Mesenchymal stem cell (in vitro differentiated cells and primary cell): ENCODE measurements around the gene TMEM150A.

Source experiments
- DNase-seq: peaks from one replicate; pipeline ENCODE4 v3.0.0-alpha.2; 2013
- H2AFZ ChIP-seq: one replicate; pipeline ENCODE4 v1.6.1; 2013; ENCODE audit warnings: low read depth, mild to moderate bottlenecking, control low read depth, inconsistent platforms, low read length, moderate library complexity
- H2AK5ac ChIP-seq: 2 replicates; pipeline ENCODE4 v1.6.1; 2013; ENCODE audit warnings: low read length, moderate library complexity, mild to moderate bottlenecking, inconsistent platforms; ENCODE audit not compliant: severe bottlenecking
- H2BK120ac ChIP-seq: one replicate; pipeline ENCODE4 v1.6.1; 2013; ENCODE audit warnings: low read depth, mild to moderate bottlenecking, inconsistent platforms, low read length, moderate library complexity
- H2BK12ac ChIP-seq, 2 experiments: one replicate each; pipeline ENCODE4 v1.6.1; 2013; ENCODE audit warnings: inconsistent platforms in 2 of 2, low read length in 2 of 2, mild to moderate bottlenecking in 2 of 2, moderate library complexity in 2 of 2, control low read depth in 1 of 2
- H2BK15ac ChIP-seq: one replicate; pipeline ENCODE4 v1.6.1; 2013; ENCODE audit warnings: mild to moderate bottlenecking, low read depth, inconsistent platforms; ENCODE audit not compliant: poor library complexity, severe bottlenecking
- H2BK5ac ChIP-seq: 2 replicates; pipeline ENCODE4 v1.6.1; 2013; ENCODE audit warnings: low read depth, mild to moderate bottlenecking, low read length, control low read depth, inconsistent platforms; ENCODE audit not compliant: poor library complexity, severe bottlenecking
- H3K14ac ChIP-seq, 2 experiments: one replicate each; pipeline ENCODE4 v1.6.1; 2013; ENCODE audit warnings: inconsistent platforms in 2 of 2, low read length in 2 of 2, control low read depth in 1 of 2, mild to moderate bottlenecking in 1 of 2, moderate library complexity in 1 of 2
- H3K18ac ChIP-seq, 2 experiments: one replicate each; pipeline ENCODE4 v1.6.1; 2013; ENCODE audit warnings: inconsistent platforms in 2 of 2, low read length in 2 of 2, control low read depth in 1 of 2, low read depth in 1 of 2, mild to moderate bottlenecking in 1 of 2
- H3K23ac ChIP-seq, 2 experiments: one replicate each; pipeline ENCODE4 v1.6.1; 2013; ENCODE audit warnings: inconsistent platforms in 2 of 2, low read length in 2 of 2, mild to moderate bottlenecking in 2 of 2, moderate library complexity in 2 of 2, control low read depth in 1 of 2
- H3K27ac ChIP-seq: 2 replicates; pipeline ENCODE4 v1.5.1; 2013; ENCODE audit warnings: mild to moderate bottlenecking, moderate library complexity, low read length, control low read depth, inconsistent platforms; ENCODE audit not compliant: poor library complexity, severe bottlenecking
- H3K27me3 ChIP-seq, 2 experiments: 2 replicates each; pipeline versions ENCODE4 v1.6.1 to v1.7.0; 2013; ENCODE audit warnings: low read length in 2 of 2, mild to moderate bottlenecking in 2 of 2, moderate library complexity in 2 of 2, control low read depth in 1 of 2, inconsistent platforms in 1 of 2; ENCODE audit not compliant: control insufficient read depth in 1 of 2, insufficient read depth in 1 of 2
- H3K36me3 ChIP-seq, 2 experiments: 2 replicates each; pipeline versions ENCODE4 v1.6.1 to v1.7.0; 2013; ENCODE audit warnings: low read length in 2 of 2, control low read depth in 1 of 2, inconsistent platforms in 1 of 2, low read depth in 1 of 2, mild to moderate bottlenecking in 1 of 2; ENCODE audit not compliant: insufficient read depth in 2 of 2, control insufficient read depth in 1 of 2
- H3K4ac ChIP-seq, 2 experiments: one replicate each; pipeline ENCODE4 v1.6.1; 2013; ENCODE audit warnings: inconsistent platforms in 2 of 2, low read length in 2 of 2, mild to moderate bottlenecking in 2 of 2, moderate library complexity in 2 of 2, control low read depth in 1 of 2, low read depth in 1 of 2
- H3K4me1 ChIP-seq: 2 replicates; pipeline ENCODE4 v1.6.1; 2013; ENCODE audit warnings: low read depth, low read length, control low read depth; ENCODE audit not compliant: control insufficient read depth, insufficient read depth
- H3K4me2 ChIP-seq: 2 replicates; pipeline ENCODE4 v1.6.1; 2013; ENCODE audit warnings: low read length, mild to moderate bottlenecking, inconsistent platforms; ENCODE audit not compliant: poor library complexity, severe bottlenecking
- H3K4me3 ChIP-seq, 2 experiments: 2 replicates each; pipeline versions ENCODE4 v1.5.1 to v1.7.0; 2013; ENCODE audit warnings: low read length in 2 of 2, mild to moderate bottlenecking in 2 of 2, control low read depth in 1 of 2, low read depth in 1 of 2; ENCODE audit not compliant: insufficient read depth in 1 of 2
- H3K79me1 ChIP-seq: replicated peaks from 2 replicates; pipeline ENCODE4 v1.6.1; 2013; ENCODE audit warnings: mild to moderate bottlenecking, control low read depth, low read length, inconsistent platforms; ENCODE audit not compliant: poor library complexity, severe bottlenecking
- H3K9ac ChIP-seq: 2 replicates; pipeline ENCODE4 v1.7.0; 2013; ENCODE audit warnings: mild to moderate bottlenecking, low read length, moderate library complexity
- H3K9me3 ChIP-seq: 2 replicates; pipeline ENCODE4 v1.7.0; 2013; ENCODE audit warnings: mild to moderate bottlenecking, low read length; ENCODE audit not compliant: control insufficient read depth
- H4K8ac ChIP-seq: one replicate; pipeline ENCODE4 v1.6.1; 2013; ENCODE audit warnings: inconsistent platforms, mild to moderate bottlenecking, low read length, moderate library complexity
- H4K91ac ChIP-seq: one replicate; pipeline ENCODE4 v1.6.1; 2013; ENCODE audit warnings: mild to moderate bottlenecking, low read length, inconsistent platforms
- WGBS: methylation state at CpG from one replicate; pipeline ENCODE4 v1.1.7; 2013; ENCODE audit warnings: mixed read lengths; 5-methylcytosine and 5-hydroxymethylcytosine counted together

TMEM150A gene

DNA sequence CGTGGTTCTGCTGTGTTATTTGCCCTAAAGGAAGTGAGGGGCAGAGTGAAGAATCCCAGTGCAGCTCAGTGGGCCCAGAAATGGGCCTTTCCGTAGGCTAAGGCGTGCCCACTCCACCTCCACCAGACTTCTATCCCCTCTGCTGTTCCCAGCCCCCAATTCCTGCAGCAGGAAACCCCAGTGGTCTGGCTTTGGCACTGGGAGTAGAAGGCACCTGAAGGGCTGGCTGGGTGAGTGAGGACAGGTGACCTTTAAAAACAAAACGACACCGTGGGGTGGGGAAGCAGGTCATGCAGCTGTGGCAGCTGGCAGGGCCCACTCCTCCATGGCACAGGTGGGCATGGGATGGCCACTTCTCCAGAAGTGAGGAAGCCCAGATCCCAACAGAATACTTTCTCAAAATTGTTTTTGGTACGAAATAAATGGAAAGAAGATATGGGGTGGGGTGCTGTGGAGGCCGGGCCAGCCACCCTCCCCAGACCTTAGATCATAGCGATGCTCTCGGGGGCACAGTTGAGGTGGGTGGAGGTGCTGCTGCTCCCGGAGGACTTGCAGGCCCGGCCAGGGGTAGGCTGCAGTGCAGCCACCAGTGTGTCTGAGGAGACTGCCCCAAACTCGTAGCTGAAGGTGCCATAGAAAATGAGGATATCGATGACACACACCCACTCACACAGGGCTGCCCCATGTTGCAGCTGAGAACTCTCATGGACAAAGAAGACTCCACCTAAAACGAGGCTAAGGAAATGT lies 3.7 kb downstream of the TMEM150A start:
- Histone ChIP-seq H2AK5ac (no peak overlapping the region), H3K9ac (no peak overlapping the region), H4K8ac (no peak overlapping the region), H3K27me3 (no peaks in the 10 kb centered on the region), H2AFZ (no peak overlapping the region), H3K23ac (no peak overlapping the region), H3K14ac (no peak overlapping the region), H3K4me2 (no peak overlapping the region), H3K27ac (no peak overlapping the region), H3K36me3 (peaks cover 42 to 43% of the 10 kb centered on the region in 2 experiments), H2BK12ac (no peak overlapping the region), H3K79me1 (peaks cover 40% of the 10 kb centered on the region), H3K18ac (no peak overlapping the region), H2BK120ac (no peak overlapping the region), H4K91ac (no peak overlapping the region), H2BK5ac (no peak overlapping the region), H2BK15ac (no peak overlapping the region), H3K4me3 (no peak overlapping the region), H3K9me3 (no peaks in the 10 kb centered on the region), H3K4ac (no peak overlapping the region), H3K4me1 (peaks cover 34% of the 10 kb centered on the region)
- DNase-seq = no peak
- 96% methylated on average over 11 of the region's 14 CpGs for WGBS

DNA sequence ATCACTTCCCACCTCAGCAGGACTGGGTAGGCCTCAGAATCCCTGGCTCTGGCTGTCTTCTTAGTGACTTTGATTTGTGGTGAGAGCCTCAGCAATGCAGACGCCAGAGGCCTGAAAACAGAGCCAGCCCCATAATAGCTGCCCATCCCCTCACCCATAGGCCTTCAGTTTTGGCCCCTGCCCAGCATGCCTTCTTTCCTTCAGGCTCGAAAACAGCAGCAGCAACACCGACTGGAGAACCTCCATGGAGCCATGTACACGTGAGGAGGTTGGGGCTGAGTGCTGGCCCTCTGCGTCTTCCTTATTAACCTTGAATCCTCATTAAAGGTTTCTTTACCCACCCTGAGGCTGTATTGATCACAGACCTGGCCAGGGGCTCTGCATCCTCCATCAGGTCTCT lies 5.3 kb downstream of the TMEM150A start:
- WGBS = 83% methylated on average over 5 of the region's 5 CpGs

DNA sequence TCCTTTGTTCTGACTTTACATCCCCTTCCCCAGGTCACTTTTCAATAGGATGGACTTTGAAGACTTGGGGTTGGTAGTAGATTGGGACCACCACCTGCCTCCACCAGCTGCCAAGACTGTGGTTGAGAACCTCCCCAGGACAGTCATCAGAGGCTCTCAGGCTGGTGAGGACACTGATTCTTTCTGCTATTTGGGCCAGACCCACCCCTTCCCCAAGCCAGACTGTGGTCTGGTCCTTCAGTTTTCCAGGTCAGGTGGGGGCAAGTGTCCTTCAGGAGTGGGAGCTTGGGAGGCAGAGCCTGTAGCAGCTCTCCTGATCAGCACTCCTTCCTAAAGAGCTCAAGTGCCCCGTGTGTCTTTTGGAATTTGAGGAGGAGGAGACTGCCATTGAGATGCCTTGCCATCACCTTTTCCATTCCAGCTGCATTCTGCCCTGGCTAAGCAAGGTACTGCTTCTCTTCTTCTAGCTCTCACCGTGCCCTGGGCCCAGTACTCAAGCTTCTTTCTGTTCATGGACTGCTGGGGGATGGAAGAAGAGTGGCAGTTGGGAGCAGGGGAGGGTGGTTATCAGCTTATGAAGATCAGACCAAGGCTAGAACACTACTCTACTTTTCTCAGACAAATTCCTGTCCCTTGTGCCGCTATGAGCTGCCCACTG lies 5.9 kb downstream of the TMEM150A start:
- Histone ChIP-seq H3K27me3 (no peaks in the 10 kb centered on the region), H3K18ac (no peak overlapping the region), H2BK120ac (no peak overlapping the region), H3K4ac (no peak overlapping the region), H3K9me3 (no peaks in the 10 kb centered on the region), H4K8ac (no peak overlapping the region), H3K14ac (no peak overlapping the region), H3K9ac (peak overlapping the region; percentile 94), H2BK15ac (no peak overlapping the region), H3K4me2 (peak overlapping the region; percentile 74), H4K91ac (no peak overlapping the region), H3K4me3 (peak overlapping the region in 1 of 2 experiments; percentile 92), H3K4me1 (peaks cover 30% of the 10 kb centered on the region), H3K79me1 (peaks cover 36% of the 10 kb centered on the region), H2AK5ac (no peak overlapping the region), H2BK5ac (no peak overlapping the region), H2BK12ac (no peak overlapping the region), H3K27ac (no peak overlapping the region), H2AFZ (no peak overlapping the region), H3K23ac (no peak overlapping the region), H3K36me3 (peaks cover 48 to 50% of the 10 kb centered on the region in 2 experiments)
- DNase-seq = no peak
- WGBS = 65% methylated on average over 2 of the region's 3 CpGs

More for the DNA sequence above, 5.3 kb downstream of the TMEM150A start:
- no peak overlapping the region for H3K4ac ChIP-seq
- H3K4me3 ChIP-seq = peak overlapping the region in 1 of 2 experiments; percentile 92
- H2BK120ac ChIP-seq = no peak overlapping the region
- no peak overlapping the region for H3K27ac ChIP-seq
- H3K9me3 ChIP-seq = no peaks in the 10 kb centered on the region
- no peaks in the 10 kb centered on the region for H3K27me3 ChIP-seq
- no peak overlapping the region for H2BK5ac ChIP-seq
- peaks cover 40% of the 10 kb centered on the region for H3K79me1 ChIP-seq
- no peak overlapping the region for H3K4me2 ChIP-seq
- H2BK12ac ChIP-seq = no peak overlapping the region
- H4K91ac ChIP-seq = no peak overlapping the region
- no peak overlapping the region for H3K14ac ChIP-seq
- H3K18ac ChIP-seq = no peak overlapping the region
- H2BK15ac ChIP-seq = no peak overlapping the region
- H3K9ac ChIP-seq = peak overlapping the region; percentile 94
- no peak for DNase-seq
- H2AFZ ChIP-seq = no peak overlapping the region
- H2AK5ac ChIP-seq = no peak overlapping the region
- no peak overlapping the region for H3K23ac ChIP-seq
- H3K4me1 ChIP-seq = peaks cover 33% of the 10 kb centered on the region
- no peak overlapping the region for H4K8ac ChIP-seq
- H3K36me3 ChIP-seq = peaks cover 48 to 50% of the 10 kb centered on the region in 2 experiments

DNA sequence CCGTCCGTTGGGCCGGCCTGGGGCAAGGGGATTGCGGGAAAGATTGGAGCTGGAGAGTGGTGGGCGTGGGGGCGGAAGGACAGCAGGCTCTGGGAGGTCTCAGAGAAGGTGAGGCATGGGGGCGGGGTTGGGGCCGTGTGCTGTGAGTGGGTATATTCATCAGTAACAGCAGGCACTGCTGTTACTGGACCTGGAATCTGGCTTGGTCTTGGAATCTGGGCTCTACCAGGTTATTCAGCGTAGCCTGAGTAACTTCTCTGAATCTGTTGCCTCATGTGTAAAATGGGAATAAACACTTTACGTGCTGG lies 6.5 kb downstream of the TMEM150A start:
- no peaks in the 10 kb centered on the region for H3K27me3 ChIP-seq
- peak overlapping the region; percentile 41 for H4K8ac ChIP-seq
- peak overlapping the region; percentile 90 to 92 for H3K4me3 ChIP-seq
- no peak overlapping the region for H4K91ac ChIP-seq
- peak overlapping the region in 1 of 2 experiments; percentile 31 for H2BK12ac ChIP-seq
- peak overlapping the region; percentile 18 for H2AK5ac ChIP-seq
- peak overlapping the region; percentile 94 for H3K9ac ChIP-seq
- H3K4me2 ChIP-seq = peak overlapping the region; percentile 74
- no peak for DNase-seq
- H3K4me1 ChIP-seq = peaks cover 23% of the 10 kb centered on the region
- no peak overlapping the region for H3K23ac ChIP-seq
- no peak overlapping the region for H2BK5ac ChIP-seq
- H2BK120ac ChIP-seq = peak overlapping the region; percentile 34
- H3K18ac ChIP-seq = peak overlapping the region; percentile 25 to 95
- peak overlapping the region; percentile 81 for H3K27ac ChIP-seq
- H3K36me3 ChIP-seq = peaks cover 48 to 50% of the 10 kb centered on the region in 2 experiments
- H3K14ac ChIP-seq = peak overlapping the region in 1 of 2 experiments; percentile 95
- 14% methylated on average over 10 of the region's 10 CpGs for WGBS
- H3K4ac ChIP-seq = peak overlapping the region; percentile 37 to 98
- peaks cover 32% of the 10 kb centered on the region for H3K79me1 ChIP-seq
- no peak overlapping the region for H2AFZ ChIP-seq
- H3K9me3 ChIP-seq = no peaks in the 10 kb centered on the region
- H2BK15ac ChIP-seq = no peak overlapping the region
